ENCODE data around the gene SRSF9. TPM values are rescaled to one million over a fixed set of nuclear protein-coding genes. Genes with fewer than 3 reads are reported as not detected.

Gene SRSF9
- total and polyA plus RNA-seq, 2 of the 13 experiments (the other 11 are each of a cell fraction or from before 2014, with no cell fraction given): 125 to 144 TPM

GRCh38 chr12:120468325-120468820 lies 1.2 kb downstream of the SRSF9 start (continued):
- TF ChIP-seq ZXDC (CRISPR knock-in tag; IDR thresholded peaks at IDR 0.05) (0 out of 2 replicates have a peak, but pooled peaks have one; percentile 22), RBFOX2 (IDR thresholded peaks at IDR 0.05; ENCODE audit: low read depth, low read length) (no peak), ZNF660 (CRISPR knock-in tag; IDR thresholded peaks at IDR 0.05; ENCODE audit: borderline replicate concordance, low read depth) (no peak), THAP9 (CRISPR knock-in tag; IDR thresholded peaks at IDR 0.05; ENCODE audit: borderline replicate concordance) (0 out of 2 replicates have a peak, but pooled peaks have one; percentile 47), MAFK (conservative IDR thresholded peaks at IDR 0.05 in 1 of 2, IDR thresholded peaks at IDR 0.05 in 1 of 2; ENCODE audit: low read length in 2 of 2) (no peak), XRCC5 (optimal IDR thresholded peaks at IDR 0.05; ENCODE audit: low read length) (peak; percentile 46), U2AF2 (IDR thresholded peaks at IDR 0.05; ENCODE audit: low read depth, low read length) (no peak), TAF1 (CRISPR knock-in tag; IDR thresholded peaks at IDR 0.05) (0 out of 2 replicates have a peak, but pooled peaks have one; percentile 13), GTF3A (CRISPR knock-in tag; conservative IDR thresholded peaks at IDR 0.05) (no peak), ARID4A (CRISPR knock-in tag; IDR thresholded peaks at IDR 0.05; ENCODE audit: borderline replicate concordance) (peak; percentile 59), NKX3-1 (CRISPR knock-in tag; IDR thresholded peaks at IDR 0.05) (no peak), RARG (CRISPR knock-in tag; IDR thresholded peaks at IDR 0.05; ENCODE audit: low read depth) (no peak), FOSL2 (CRISPR knock-in tag; IDR thresholded peaks at IDR 0.05) (no peak), YEATS4 (CRISPR knock-in tag; IDR thresholded peaks at IDR 0.05; ENCODE audit: borderline replicate concordance) (no peak), ZNF687 (CRISPR knock-in tag; IDR thresholded peaks at IDR 0.05) (peak; percentile 50)

All from HepG2 (cell line).